ENCODE data around the gene CTNNBL1.

DNA sequence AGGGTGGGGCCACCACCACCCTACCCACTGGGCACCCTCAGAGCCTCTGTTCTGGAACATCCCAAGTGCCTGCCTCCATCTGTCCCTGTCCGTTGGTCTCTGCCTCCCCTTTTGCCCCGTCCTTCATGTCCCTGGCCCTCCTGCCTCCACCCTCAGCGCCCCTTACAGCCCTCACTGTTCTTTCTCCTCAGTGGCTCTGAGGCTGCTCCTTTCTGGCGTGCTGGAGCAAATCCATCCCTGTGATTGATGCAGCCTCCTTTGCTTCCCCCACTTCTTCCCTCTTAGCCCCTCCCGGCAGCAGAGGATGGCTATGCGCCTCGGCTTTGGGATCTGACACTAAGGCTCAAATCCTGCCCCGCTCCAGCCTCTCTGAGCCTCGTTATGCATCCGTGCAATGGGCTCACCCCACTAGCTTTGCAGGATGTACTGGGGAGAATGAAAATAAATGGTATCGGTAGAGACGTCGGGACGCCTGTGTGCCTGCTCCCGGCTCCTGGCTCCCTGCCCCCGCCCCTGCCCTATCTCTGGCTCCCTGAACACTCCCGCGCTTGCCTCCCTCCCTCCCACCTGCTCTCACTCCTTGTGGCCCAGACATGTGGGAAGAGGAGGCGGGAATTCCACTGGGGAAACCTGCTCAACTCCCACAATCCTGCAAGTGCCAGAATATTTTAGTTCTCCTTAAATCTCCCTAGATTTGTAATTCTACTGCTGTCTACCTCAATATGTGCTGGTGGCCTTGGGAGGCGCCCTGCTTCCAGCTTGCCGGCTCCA, 222.2 kb downstream of the CTNNBL1 start:
- TF ChIP-seq, protein P1, sequence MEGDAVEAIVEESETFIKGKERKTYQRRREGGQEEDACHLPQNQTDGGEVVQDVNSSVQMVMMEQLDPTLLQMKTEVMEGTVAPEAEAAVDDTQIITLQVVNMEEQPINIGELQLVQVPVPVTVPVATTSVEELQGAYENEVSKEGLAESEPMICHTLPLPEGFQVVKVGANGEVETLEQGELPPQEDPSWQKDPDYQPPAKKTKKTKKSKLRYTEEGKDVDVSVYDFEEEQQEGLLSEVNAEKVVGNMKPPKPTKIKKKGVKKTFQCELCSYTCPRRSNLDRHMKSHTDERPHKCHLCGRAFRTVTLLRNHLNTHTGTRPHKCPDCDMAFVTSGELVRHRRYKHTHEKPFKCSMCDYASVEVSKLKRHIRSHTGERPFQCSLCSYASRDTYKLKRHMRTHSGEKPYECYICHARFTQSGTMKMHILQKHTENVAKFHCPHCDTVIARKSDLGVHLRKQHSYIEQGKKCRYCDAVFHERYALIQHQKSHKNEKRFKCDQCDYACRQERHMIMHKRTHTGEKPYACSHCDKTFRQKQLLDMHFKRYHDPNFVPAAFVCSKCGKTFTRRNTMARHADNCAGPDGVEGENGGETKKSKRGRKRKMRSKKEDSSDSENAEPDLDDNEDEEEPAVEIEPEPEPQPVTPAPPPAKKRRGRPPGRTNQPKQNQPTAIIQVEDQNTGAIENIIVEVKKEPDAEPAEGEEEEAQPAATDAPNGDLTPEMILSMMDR (IDR thresholded peaks at IDR 0.05): peak in 1 of 3 experiments; percentile 8
- TF ChIP-seq POLR2AphosphoS5 (IDR thresholded peaks at IDR 0.05): no peak

Data from esophagus muscularis mucosa (tissue), 3 donors.